ENCODE data around the gene NOS1AP. TPM values are rescaled to one million over a fixed set of nuclear protein-coding genes. Genes with fewer than 3 reads are reported as not detected.

NOS1AP gene
- total RNA-seq, 2 experiments from 2014 or later = 0.18 TPM

GRCh38 chr1:162279136-162279498 lies 209.6 kb downstream of the NOS1AP start:
- ChIA-PET POLR2A (no interaction called here), CTCF (no interaction called here)
- Mint-ChIP-seq H3K4me1 (ENCODE audit: low read depth) (no peaks in the 10 kb centered on the region), H3K4me3 (no peak overlapping the region), H3K9me3 (no peaks in the 10 kb centered on the region), H3K27ac (no peak overlapping the region), H3K27me3 (peaks cover 5% of the 10 kb centered on the region), H3K36me3 (ENCODE audit: low read depth) (no peaks in the 10 kb centered on the region)
- no peak for DNase-seq
- no peak for ATAC-seq
- intact Hi-C loops (cut with micrococcal nuclease) = no loop called here
- TF ChIP-seq, protein P1, sequence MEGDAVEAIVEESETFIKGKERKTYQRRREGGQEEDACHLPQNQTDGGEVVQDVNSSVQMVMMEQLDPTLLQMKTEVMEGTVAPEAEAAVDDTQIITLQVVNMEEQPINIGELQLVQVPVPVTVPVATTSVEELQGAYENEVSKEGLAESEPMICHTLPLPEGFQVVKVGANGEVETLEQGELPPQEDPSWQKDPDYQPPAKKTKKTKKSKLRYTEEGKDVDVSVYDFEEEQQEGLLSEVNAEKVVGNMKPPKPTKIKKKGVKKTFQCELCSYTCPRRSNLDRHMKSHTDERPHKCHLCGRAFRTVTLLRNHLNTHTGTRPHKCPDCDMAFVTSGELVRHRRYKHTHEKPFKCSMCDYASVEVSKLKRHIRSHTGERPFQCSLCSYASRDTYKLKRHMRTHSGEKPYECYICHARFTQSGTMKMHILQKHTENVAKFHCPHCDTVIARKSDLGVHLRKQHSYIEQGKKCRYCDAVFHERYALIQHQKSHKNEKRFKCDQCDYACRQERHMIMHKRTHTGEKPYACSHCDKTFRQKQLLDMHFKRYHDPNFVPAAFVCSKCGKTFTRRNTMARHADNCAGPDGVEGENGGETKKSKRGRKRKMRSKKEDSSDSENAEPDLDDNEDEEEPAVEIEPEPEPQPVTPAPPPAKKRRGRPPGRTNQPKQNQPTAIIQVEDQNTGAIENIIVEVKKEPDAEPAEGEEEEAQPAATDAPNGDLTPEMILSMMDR (IDR thresholded peaks at IDR 0.05) = no peak

GRCh38 chr1:162281426-162281825 lies 211.9 kb downstream of the NOS1AP start:
- intact Hi-C loops (cut with micrococcal nuclease) = no loop called here
- Mint-ChIP-seq H3K27ac (no peak overlapping the region), H3K27me3 (peaks cover 7% of the 10 kb centered on the region), H3K9me3 (no peaks in the 10 kb centered on the region), H3K4me1 (ENCODE audit: low read depth) (no peaks in the 10 kb centered on the region), H3K36me3 (ENCODE audit: low read depth) (no peaks in the 10 kb centered on the region), H3K4me3 (no peak overlapping the region)
- ChIA-PET CTCF (no interaction called here), POLR2A (no interaction called here)
- ATAC-seq (no peak), DNase-seq (no peak)
- TF ChIP-seq, protein P1 (IDR thresholded peaks at IDR 0.05) = no peak

- no peak for ATAC-seq
- TF ChIP-seq, protein P1 (IDR thresholded peaks at IDR 0.05) = no peak
- no peak overlapping the region for H3K4me3 Mint-ChIP-seq
- ChIA-PET POLR2A (no interaction called here), CTCF (no interaction called here)
- H3K27ac Mint-ChIP-seq = no peak overlapping the region
- H3K4me1 Mint-ChIP-seq (ENCODE audit: low read depth) = no peaks in the 10 kb centered on the region
- H3K27me3 Mint-ChIP-seq = peaks cover 7% of the 10 kb centered on the region
- no peak for DNase-seq
- no peaks in the 10 kb centered on the region for H3K9me3 Mint-ChIP-seq
- H3K36me3 Mint-ChIP-seq (ENCODE audit: low read depth) = no peaks in the 10 kb centered on the region
- intact Hi-C loops (cut with micrococcal nuclease) = no loop called here
Observed at GRCh38 chr1:162283657-162284056, 214.2 kb downstream of the NOS1AP start.

DNA sequence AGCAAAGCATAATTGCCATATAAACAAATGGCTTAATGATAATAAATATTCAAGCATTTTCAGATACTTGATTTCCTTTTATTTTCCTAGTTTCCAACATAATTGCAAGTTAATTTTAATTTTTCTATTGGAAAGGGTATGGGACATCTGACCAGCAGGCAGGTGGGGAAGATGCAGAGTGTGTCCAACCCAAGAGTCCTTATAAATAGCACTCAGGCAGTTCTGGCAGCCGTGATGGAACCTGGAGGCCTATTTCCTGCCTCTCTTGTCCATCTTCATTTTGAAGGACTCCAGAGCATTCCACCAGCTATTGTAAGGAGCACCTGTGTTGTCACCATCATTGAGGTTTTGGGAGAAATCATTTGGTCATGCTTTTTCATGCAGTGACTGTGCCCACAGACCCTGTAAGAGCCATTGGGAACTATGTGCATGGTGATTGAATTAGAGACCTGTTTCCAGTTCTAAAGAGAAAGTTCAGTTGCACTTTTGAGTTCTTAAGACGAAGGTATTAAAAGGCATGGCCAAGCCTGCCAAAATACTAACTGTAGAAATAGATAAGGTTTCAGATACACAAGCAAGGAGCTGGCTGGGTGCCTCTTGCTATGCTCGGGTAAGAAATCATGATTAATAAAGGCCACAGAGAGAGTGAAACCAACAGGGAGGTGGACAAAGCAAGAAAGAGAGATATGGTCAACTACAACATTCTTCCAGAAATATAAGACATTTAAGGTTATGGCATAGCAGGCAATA lies 214.9 kb downstream of the NOS1AP start:
- TF ChIP-seq, protein P1 (IDR thresholded peaks at IDR 0.05) = no peak
- Mint-ChIP-seq H3K36me3 (ENCODE audit: low read depth) (no peaks in the 10 kb centered on the region), H3K27ac (no peak overlapping the region), H3K27me3 (peaks cover 7% of the 10 kb centered on the region), H3K9me3 (no peaks in the 10 kb centered on the region), H3K4me3 (no peak overlapping the region), H3K4me1 (ENCODE audit: low read depth) (no peaks in the 10 kb centered on the region)
- ChIA-PET CTCF (no interaction called here), POLR2A (no interaction called here)
- DNase-seq (no peak), ATAC-seq (no peak)
- intact Hi-C loops (cut with micrococcal nuclease) = no loop called here

DNA sequence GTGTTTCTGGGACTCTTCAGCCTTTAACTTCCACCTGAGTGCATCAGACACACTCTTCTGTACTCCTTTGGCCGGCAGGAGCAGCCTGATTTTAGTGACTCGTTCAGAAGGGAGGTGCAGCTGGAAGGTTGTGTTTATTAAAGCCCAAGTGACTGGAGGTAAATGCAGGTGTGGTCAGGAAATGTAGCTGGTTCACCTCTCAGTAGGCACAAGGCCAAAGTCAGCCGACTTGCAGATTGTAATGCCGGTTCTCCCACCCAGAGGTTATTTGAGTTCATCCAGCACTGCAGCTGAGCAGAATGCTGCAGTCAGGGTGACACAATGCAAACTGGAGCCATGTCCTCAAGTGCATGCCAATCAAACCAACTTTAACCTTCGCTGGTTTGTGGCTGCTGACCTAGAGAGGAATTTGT lies 215.7 kb downstream of the NOS1AP start:
- TF ChIP-seq, protein P1 (IDR thresholded peaks at IDR 0.05) = no peak
- H3K27ac Mint-ChIP-seq = no peak overlapping the region
- no peak for ATAC-seq
- no peaks in the 10 kb centered on the region for H3K9me3 Mint-ChIP-seq
- DNase-seq = no peak
- CTCF ChIA-PET = no interaction called here
- peaks cover 7% of the 10 kb centered on the region for H3K27me3 Mint-ChIP-seq
- no peak overlapping the region for H3K4me3 Mint-ChIP-seq
- no peaks in the 10 kb centered on the region for H3K36me3 Mint-ChIP-seq (ENCODE audit: low read depth)
- POLR2A ChIA-PET = no interaction called here
- no peaks in the 10 kb centered on the region for H3K4me1 Mint-ChIP-seq (ENCODE audit: low read depth)
- intact Hi-C loops (cut with micrococcal nuclease) = no loop called here

Measured in activated CD8-positive, alpha-beta T cell treated with anti-CD3 and anti-CD28 coated beads for 36 hours (primary cell).